Stimulated activated CD4-positive, alpha-beta T cell treated with anti-CD3 and anti-CD28 coated beads, Interleukin-1b, Interleukin-23, amount 100 ng/mL, for 24 hours (primary cell): ENCODE measurements around the gene TBX19.

ENCODE experiments used
- DNase-seq, 4 experiments: peaks; one replicate each; pipeline ENCODE4 v3.0.0-alpha.2; 2020; ENCODE audit warnings: low read depth in 4 of 4, low spot score in 1 of 4

TBX19 gene

DNA sequence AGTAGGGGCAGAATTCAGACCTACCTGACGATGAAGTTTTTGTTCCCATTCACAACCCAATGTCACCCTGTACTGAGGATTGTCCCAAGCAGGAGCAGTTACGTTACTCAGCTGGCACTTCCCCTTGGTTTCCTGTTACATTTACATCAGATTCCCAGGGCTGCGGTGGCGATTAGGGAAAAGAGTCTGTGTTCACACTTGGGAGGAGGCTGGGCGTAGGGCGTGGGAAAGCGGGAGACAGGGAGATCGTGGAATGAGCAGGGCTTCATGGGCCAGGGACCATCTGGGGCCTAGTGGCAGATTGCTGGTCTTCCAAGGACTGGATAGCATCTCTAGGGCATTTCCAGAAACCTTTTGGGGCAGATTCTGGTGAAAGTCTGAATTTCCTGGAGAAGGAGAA, 39.0 kb downstream of the TBX19 start:
- DNase-seq = no peak

DNA sequence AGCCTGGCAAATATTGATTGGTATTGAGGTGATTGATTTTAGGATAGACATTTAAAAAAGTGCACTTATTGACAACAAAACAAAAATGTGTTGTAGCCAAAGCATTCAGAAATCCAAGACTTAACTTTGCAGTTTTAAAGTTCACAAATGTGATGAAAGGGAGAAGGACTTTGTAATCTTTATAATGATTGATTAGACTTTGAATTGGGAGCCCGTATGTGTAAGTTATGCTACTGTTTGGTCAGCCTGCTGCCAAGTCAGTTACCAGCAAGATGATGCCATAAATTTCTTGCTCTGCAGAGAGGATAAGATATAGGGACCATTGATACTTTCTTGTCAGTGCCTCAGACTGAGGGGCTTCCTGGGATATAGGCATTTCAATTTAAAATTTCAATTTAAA, 39.5 kb downstream of the TBX19 start:
- DNase-seq = no peak

DNA sequence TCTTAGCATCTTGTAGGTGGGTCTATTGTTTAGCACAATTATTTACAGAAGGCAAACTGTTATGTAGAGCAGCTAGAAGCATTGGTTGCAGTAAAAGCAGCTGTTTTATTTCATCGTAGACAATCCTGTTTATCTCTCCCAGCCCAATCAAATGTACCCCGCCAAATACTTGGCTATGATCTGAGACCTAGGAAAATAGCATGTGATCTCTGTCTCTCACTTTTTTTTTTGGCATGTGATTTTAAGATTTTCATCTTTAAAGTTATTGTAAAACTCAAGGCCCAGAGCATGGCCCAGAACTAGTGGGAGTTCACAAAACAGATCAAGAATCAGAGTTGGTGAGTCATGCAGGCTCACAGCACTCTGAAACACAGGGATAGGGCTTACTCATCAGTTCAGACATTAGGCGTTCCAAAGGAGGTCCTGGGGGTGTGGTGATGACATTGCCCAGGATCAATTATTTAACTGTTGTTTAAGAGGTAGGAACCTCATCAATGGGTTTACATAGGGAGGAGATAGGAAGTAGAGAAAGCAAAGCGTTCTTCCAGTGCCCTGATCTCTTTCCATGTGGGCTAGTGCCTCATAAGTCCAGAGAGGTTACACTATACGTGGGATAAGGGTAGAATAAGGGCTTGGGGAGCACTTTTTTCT, 40.2 kb downstream of the TBX19 start:
- DNase-seq = no peak

DNA sequence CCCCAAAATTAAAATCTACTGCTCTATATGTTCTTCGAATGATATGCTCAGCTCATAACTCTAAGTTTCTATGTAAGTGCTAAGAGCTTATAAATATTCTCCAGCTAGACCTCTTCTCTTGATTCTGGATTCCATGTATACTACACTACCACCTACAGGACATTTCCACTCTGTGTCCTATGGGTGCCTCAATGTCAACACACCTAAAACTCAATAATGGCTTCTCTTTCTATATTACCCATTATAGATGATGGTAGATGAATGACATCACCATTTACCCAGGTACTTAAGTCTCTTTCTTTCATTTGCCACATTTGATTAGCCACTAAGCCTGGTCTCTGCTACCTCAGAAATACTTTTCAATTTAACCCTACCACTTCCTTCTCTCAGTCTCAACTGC, 41.3 kb downstream of the TBX19 start:
- no peak for DNase-seq

DNA sequence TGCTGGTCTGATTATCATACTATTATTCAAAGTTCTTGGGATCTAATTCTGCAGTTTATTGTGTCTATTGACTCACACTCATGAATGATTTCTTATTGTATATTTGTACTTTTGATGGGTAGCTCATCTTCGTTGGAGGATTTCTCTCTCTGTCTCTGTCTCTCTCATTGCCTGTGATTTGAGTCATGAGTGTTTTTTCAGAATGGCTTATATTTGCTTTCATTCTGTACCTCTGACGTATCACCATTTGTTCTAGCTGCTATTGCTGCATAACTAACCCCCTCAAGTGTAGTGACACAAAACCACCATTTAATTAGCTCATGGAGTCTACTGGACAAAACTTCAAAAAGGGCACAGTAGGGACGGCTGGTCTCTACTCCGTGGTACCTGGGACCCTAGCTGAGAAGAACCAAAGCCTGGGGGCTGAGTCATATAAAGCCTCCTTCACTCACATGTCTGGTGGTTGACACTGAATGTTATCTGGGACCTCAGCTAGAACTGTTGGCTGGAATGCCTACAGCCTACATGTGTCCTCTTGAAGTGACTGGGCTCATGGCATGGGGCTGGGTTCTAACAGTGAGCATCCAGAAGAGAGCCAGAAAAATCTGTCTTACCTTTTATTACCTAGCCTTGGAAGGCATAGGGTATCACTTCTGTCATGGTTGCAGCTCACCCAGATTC, 44.2 kb downstream of the TBX19 start:
- no peak for DNase-seq

DNA sequence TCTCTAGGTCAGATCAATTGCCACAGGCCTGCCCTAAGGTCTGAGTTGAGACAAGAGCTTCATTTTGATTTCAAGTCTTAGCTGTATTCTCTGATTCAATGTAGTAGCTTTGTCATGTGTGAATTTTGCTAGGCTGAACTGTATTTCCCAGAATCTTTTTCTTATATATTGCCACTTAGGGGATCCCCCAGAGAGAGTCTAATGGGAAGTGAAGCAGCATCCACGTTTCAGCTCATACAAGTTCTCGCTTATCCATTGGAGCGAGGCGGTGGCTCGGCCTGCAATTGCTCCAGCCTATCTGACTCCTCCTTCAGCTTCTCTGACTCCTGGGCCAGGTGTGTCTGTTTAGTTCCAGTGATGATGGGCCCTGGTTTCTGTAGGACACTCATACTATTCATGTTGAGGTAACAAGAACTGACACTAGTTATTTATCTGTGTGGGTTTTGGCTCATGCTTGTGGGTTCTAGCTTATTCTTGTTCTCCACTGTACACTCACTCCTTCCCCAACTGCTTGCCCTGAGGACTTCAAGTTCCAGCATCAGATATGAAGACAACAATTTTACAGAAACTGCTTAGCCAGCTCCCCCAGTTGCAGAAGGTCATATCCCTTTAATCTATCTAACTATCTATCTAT, 48.2 kb downstream of the TBX19 start:
- no peak for DNase-seq

DNA sequence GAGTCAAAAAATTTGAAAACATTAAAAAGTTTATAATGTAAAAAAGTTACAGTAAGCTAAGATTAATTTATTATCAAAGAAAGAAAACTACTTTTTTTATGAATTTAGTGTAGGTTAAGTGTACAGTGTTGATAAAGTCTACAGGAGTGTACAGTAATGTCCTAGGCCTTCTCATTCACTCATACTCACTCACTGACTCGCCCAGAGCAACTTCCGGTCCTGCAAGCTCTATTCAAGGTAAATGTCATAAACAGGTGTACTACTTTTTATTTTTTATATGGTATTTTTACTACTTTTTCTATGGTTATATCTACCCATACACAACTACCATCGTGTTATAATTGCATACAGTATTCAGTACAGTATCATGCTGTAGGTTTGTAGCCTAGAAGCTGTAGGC, 49.6 kb downstream of the TBX19 start:
- DNase-seq = no peak

DNA sequence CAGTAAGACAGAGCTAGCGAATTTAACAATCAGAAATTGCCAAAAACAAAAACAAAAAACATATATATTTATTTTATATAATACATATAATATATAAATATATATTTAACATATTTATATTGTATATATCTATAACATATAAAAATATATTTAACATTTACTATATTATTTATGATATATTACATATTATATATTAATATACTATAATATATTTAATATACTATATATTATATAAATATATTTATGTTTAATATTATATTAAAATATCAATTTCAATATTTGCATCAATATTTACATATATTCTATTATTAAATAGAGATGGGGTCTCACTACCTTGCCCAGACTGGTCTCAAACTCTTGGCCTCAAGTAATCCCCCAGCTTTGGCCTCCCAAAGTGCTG, 50.9 kb downstream of the TBX19 start:
- no peak for DNase-seq

DNA sequence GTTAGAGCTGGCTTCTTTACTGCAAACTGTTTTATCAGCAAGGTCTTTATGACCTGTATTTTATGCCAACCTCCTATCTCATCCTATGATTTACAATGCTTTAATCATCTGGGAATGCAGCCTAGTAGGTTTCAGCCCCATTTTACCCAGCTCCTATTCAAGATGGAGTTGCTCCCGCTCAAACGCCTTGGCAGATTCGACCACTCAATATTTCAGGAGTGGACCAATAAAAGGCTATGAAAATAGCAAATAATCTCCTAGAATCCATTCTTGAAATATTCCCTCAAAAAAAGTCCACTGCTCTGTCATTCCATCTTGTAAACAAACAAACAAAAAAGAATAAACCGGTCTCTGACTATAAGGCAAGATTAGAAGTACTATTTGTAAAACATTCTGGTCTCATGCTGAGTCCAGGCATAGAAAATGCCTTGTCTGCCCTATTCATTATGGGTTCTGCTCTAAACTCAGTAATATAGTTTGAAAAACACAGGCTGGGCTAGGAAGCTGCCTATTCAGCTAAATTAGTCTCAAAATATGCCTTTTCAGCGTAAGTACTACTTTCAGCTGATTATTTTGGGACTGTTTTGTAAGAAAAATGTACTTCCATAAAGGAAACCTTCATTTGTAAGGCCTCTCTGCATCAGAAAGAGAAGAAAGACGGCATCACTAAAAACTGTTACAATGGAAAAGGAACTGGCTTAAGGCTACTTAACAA, 53.0 kb downstream of the TBX19 start:
- no peak for DNase-seq

DNA sequence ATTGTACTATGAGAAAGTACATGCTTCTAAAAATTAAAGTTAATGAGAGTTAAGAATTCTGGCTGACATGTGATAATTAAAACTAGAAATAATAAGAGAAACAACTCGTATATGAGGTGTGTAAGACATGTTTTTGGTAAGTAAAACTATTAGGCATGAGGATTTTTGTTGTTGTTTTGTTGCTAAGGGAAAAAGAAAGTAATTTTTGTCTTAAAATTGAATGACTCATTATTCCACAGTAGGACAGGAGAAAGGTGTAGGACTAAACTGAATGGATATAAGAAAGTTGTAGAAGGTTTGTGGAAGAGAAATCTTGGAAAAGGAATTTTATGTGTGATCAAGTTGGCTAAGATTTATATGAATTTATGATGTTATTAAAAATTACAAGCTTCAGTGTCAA, 54.8 kb downstream of the TBX19 start:
- no peak for DNase-seq

DNA sequence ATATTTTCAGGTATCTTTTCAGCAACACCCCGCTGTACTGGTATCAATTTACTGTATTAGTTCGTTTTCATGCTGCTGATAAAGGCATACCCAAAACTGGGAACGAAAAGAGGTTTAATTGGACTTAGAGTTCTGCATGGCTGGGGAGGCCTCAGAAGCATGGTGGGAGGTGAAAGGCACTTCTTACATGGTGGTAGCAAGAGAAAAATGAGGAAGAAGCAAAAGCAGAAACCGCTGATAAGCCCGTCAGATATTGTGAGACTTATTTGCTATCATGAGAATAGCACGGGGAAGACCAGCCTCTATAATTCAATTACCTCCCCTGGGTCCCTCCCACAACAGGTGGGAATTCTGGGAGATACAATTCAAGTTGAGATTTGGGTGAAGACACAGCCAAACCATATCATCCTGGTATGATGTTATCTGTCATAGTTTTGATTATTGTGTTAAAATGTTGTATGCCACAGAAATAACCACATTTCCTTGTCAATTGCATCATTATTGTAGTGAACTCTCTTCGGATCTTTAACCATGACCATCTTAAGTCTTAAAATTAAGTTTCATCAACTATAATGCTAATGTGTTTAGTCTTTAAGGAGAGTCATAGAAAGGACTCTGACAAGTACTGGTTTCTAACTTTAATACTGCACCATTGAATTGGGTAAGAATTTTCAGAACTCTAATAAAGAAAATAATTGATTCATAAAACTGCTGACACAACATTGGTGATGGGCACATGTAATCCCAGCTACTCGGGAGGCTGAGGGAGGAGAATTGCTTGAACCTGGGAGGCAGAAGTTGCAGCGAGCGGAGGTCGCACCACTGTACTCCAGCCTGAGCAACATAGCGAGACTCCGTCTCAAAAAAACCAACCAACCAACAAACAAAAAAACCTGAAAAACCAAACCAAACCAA, 58.2 kb downstream of the TBX19 start:
- no peak for DNase-seq

DNA sequence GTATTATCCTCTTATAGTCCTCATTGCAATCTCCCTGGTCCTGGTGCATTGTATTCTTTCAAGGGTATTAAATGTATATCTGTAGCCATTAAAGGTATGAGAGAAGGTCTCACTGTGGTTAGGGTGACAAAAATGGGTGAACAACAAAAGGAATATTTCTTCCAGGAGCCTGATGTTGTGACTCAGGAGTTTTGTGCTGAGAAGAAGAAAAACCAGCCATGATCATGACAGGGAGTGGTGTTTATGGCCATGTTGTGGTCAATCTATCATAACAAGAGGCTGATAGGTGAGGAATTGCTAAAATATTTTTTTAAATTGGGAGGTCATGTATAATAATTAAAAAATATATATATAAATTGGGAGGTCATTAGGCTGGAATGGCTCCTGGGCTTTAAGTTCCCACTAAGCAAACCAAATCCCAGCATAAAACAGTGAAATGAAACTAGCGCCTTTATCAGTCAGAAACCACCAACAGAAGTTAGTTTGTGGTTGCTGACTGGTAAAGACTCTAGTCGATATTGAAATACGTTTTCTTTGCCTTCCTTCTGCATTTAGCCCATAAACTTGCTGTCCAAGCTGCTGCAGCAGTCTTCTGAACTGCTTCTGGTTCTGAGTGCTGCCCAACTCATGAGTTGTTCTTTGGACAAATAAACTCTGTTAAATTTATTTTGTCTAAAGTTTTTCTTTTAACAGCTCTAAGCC, 60.3 kb downstream of the TBX19 start:
- no peak for DNase-seq

DNA sequence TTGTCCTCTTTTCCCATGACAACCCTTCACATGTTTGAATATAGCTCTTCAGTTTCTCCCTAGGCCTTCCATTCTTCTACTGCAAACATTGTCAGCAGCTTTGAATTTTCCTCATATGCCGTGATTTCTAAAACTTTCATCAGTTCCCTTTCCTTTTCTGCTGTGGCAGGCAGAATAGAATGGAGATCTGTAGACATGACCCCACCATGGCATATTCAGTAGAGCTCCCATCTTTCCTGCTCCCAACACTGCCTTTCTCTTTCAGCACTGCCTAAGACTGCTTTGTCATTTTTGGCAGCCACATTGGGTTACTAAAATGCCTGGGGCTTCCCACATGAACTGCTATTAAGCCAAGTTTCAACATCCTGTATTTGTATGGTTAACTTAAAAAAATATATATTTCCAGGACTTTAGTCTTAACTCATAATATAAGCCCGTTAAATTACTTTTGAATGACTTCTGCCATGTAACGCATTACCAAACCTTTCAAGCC, 60.9 kb downstream of the TBX19 start:
- no peak for DNase-seq

DNA sequence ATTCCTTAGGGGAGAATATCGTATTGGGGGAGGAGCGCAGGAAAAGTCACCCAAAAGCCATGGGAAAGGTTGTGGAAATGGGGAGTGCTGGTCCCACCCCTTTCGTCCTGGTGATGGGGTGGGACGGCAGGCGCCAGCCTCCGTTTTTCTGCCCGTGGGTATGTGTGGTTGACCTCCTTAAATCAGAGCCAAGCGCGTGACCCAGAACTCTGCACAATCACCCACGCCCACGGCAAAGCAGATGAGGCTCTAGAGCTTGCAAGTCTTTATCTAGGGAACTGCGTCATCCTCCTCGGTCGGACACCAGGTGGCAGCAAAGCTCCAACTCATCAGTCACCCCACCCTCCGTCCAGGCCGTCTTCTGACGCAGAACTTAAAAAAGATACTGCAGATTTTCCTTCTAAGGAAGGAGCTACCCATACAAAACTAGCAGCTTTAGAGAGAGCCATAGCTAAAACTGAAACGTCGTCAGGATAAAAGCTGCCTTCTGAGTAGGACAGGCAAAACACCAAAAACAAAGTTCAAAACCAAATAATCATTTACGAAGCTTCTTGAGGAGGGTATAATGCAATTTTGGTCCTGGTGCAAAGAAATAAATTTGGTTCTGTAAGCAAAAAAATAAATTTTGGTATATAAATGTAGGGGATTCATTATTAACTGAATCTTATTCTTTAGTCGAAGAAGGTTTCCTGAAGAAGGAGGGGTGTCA, 62.0 kb downstream of the TBX19 start:
- peak; percentile 72 to 77 (median 76) for DNase-seq

DNA sequence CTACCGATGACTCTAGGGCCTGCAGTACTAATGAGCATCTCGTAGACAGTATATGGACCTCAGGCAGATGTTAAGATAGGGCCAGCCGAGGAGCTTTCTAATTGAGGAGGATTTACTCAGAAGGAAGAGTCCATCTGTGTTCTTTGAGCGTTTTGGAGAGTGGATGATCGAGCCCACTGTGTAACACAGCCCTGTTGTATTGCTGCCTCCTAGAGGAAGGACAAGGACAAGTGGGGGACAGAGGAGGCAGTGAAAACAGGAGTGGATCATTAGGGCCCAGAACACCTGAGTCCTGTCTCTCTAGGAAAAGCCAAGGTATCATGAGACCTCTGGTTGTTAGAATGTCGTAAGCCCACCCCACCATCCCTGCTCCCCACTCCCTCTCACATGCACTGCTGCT, 62.9 kb downstream of the TBX19 start:
- no peak for DNase-seq

DNA sequence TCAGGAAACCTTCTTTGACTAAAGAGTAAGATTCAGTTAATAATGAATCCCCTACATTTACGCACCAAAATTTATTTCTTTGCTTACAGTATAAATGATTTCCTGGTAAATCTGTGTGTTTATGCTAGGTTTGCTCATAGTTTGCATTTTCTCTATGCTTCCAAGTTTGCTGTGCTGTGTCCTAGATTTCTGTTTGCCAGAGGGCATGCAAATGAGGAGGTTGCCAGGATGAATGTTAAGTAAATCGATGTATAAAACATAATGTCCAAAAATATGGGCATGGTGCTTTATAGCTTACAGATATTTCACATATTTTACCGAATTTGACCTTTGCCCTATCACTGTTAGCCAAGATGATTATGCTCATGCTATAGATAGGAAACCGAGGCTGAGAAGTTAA, 63.8 kb downstream of the TBX19 start:
- no peak for DNase-seq

DNA sequence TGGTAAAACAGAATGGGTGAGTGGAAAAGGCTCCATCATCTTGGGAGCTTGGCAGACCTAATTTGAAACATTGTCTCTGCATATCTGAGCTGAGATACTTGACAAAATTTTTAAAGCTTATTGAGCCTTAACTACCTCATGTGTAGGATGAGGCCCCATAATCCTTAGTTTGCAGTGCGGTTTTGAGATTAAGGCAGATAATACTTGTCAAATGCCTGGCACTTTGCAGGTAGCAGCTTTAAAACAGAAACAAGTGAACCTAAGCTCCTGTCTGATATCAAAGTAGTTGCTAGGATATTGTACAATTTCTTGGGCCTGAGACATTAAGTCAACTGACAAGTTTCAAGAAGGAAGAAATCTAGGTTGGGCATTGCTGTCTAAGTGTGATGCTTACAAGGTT, 65.3 kb downstream of the TBX19 start:
- no peak for DNase-seq

DNA sequence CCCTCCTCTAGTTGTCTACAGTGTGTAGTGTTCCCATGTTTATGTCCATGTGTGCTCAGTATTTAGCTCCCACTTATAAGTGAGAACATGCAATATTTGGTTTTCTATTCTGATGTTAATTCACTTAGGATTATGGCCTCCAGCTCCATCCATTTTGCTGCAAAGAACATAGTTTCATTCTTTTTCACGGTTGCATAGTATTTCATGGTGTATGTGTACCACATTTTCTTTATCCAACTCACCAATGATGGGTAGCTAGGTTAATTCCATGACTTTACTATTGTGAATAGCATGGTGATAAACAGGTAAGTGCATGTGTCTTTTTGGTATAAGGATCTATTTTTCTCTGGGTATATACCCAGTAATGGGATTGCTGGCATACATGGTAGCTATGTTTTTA, 67.0 kb downstream of the TBX19 start:
- DNase-seq = no peak

DNA sequence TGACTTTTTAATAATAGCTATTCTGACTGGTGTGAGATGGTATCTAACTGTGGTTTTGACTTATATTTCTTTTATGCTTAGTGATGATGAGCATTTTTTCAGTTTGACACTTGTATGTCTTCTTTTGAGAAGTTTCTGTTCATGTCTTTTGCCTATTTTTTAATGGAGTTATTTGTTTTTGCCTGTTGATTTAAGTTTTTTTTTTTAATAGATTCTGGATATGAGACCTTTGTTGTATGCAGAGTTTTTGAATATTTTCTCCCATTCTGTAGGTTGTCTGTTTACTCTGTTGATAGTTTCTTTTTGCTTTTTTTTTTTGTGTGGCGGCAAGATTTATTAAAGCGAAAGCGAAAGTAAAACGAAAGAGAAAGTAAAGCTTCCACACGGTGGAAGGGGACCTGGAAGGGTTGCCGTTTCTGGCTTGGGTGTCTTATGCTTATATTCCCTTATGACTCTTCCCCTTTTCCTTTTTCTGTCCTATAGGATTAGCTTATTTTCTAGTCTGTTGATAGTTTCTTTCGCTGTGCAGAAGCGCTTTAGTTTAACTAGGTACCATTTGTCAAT, 67.6 kb downstream of the TBX19 start:
- DNase-seq = no peak
